Panc1 (cell line): ENCODE results near the gene MACROD1. TPM values are rescaled to one million over a fixed set of nuclear protein-coding genes. Genes with fewer than 3 reads are reported as not detected.

Experiments used
- ATAC-seq: fragments of 200-7000 bp; cut with Tn5 transposase; 2 replicates; pipeline ENCODE4 v1.9.1; 2020; ENCODE audit warnings: mild to moderate bottlenecking, moderate library complexity
- BruUV-seq: library from RNA; stranded (reverse); fragments of 400-500 nt; replicated peaks from 2 replicates; lab custom pipeline; 2021; lab: Mats Ljungman, UMichigan
- CTCF ChIA-PET: fragments of 300-600 bp; sonication (Branson Sonifier 250); formaldehyde crosslinking; loops from one replicate; lab custom pipeline; 2022; ENCODE audit warnings: antibody characterized with exemption; lab: Charles Lee
- POLR2A ChIA-PET: fragments of 300-600 bp; sonication (Branson Sonifier 250); formaldehyde crosslinking; loops from one replicate; lab custom pipeline; 2022; ENCODE audit warnings: antibody characterized with exemption; lab: Charles Lee
- DNase-seq: peaks from one replicate; pipeline ENCODE4 v3.0.0-alpha.2; 2010; ENCODE audit warnings: low read depth, low spot score
- H3K27ac ChIP-seq: 2 replicates; pipeline ENCODE4 v1.5.1; 2011; ENCODE audit warnings: mild to moderate bottlenecking, low read length, inconsistent platforms
- H3K27me3 ChIP-seq: fragments of 200-500 bp; sonication (Bioruptor generic); 2 replicates; pipeline ENCODE4 v1.6.0; 2014; ENCODE audit warnings: low read length, inconsistent platforms; ENCODE audit not compliant: control insufficient read depth, insufficient read depth
- H3K36me3 ChIP-seq: fragments of 200-500 bp; sonication (Bioruptor generic); 2 replicates; pipeline ENCODE4 v1.5.1; 2014; ENCODE audit warnings: inconsistent platforms, mild to moderate bottlenecking, low read length, moderate library complexity; ENCODE audit not compliant: control insufficient read depth, insufficient read depth
- H3K4me1 ChIP-seq: 2 replicates; pipeline ENCODE4 v1.5.1; 2011; ENCODE audit warnings: inconsistent platforms, mild to moderate bottlenecking, low read length, moderate library complexity; ENCODE audit not compliant: control insufficient read depth, insufficient read depth
- H3K4me3 ChIP-seq, 2 experiments: 2 replicates each; pipeline ENCODE4 v1.5.1; 2011 to 2012; ENCODE audit warnings: low read depth in 2 of 2, low read length in 2 of 2, mild to moderate bottlenecking in 2 of 2, inconsistent platforms in 1 of 2, moderate library complexity in 1 of 2
- H3K9me3 ChIP-seq: fragments of 200-500 bp; sonication (Bioruptor generic); 2 replicates; pipeline ENCODE4 v1.5.1; 2014; ENCODE audit warnings: low read depth, mild to moderate bottlenecking, inconsistent platforms, low read length, moderate library complexity; ENCODE audit not compliant: control insufficient read depth, insufficient read depth
- CTCF ChIP-seq: fragments of 450-650 bp; IDR thresholded peaks from 2 replicates; pipeline ENCODE4 v1.5.1; 2017; ENCODE audit warnings: mild to moderate bottlenecking
- POLR2AphosphoS5 ChIP-seq: IDR thresholded peaks from 2 replicates; pipeline ENCODE4 v1.6.1; 2012; ENCODE audit warnings: mild to moderate bottlenecking, low read depth, low read length, moderate library complexity
- SIN3A ChIP-seq: IDR thresholded peaks from 2 replicates; pipeline ENCODE4 v1.6.1; 2012; ENCODE audit warnings: low read depth, mild to moderate bottlenecking, low read length, moderate library complexity, borderline replicate concordance; ENCODE audit not compliant: insufficient read depth
- TCF7L2 ChIP-seq: IDR thresholded peaks from 2 replicates; pipeline ENCODE4 v1.6.1; 2011; ENCODE audit warnings: mild to moderate bottlenecking, low read depth, low read length, inconsistent platforms
- in situ Hi-C: cut with HindIII; loops from 2 replicates; pipeline ENCODE4 v1.10.0; 2016; ENCODE audit warnings: low sequenced_read_pairs, low pct_unique_long_range_greater_than_20kb
- intact Hi-C: fragments of 100-400 bp; cut with micrococcal nuclease; formaldehyde crosslinking; loops from one replicate; pipeline ENCODE4 v1.10.0; 2022; ENCODE audit not compliant: unreplicated experiment
- total RNA-seq: library from RNA; stranded (reverse); gene quantifications from one replicate; pipeline ENCODE4 v1.2.1, GENCODE V29; 2021; ENCODE audit not compliant: unreplicated experiment
- TF ChIP-seq, protein P1 (sequence below), 2 experiments: IDR thresholded peaks; 2 replicates each; pipeline ENCODE4 v1.6.1; 2011 to 2012; ENCODE audit warnings: low read depth in 2 of 2, control low read depth in 1 of 2, low read length in 1 of 2, mild to moderate bottlenecking in 1 of 2, moderate library complexity in 1 of 2; ENCODE audit not compliant: insufficient read depth in 1 of 2

MACROD1 gene
- total RNA-seq, 1 experiment from 2014 or later, result 16.8 TPM

DNA sequence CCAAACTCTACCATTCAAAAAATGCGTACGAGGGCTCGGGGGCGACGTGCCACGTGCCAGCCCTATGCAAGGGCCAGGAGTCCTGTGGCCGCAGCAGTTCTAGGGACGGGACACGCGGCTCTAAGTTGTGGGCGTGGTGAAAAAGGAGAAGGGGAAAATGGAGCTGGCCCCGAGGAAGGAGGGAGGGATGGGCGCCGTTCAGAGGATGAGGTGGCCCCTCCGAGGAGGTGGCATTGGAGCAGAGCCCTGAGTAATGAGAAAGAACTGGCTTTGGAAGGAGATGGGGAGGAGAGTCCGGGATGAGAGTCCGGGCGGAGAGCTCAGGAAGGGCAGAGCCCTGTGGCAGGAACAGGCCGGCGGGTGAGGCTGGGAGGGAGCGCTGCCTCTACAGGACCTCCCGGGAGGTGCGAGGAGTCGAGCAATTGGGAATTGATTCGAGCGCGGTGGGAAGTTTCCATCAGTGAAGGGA, 158.7 kb downstream of the MACROD1 start:
- in situ Hi-C loops (loop anchor here (10.0 kb wide), 1 partner anchor 68 kb away; no protein-coding TSS in a partner anchor), intact Hi-C loops (no loop called here)
- Histone ChIP-seq H3K4me3 (peak overlapping the region; percentile 19 to 46), H3K36me3 (no peaks in the 10 kb centered on the region), H3K27me3 (no peaks in the 10 kb centered on the region), H3K27ac (peak overlapping the region; percentile 44; the same call in 1 of the 2 replicates), H3K4me1 (peaks cover 49% of the 10 kb centered on the region), H3K9me3 (no peaks in the 10 kb centered on the region)
- ChIA-PET CTCF (no interaction called here), POLR2A (interaction anchor here (0.6 to 0.8 kb wide), 3 partner anchors 9 to 28 kb away, joined by 3 read pairs; partner anchors contain the start of gene OTUB1)
- no TSS peak for BruUV-seq
- 0 out of 2 replicates have a peak, but pooled peaks have one; percentile 10 for TF ChIP-seq POLR2AphosphoS5
- no peak for TF ChIP-seq SIN3A
- DNase-seq (no peak), ATAC-seq (peak; percentile 56)

DNA sequence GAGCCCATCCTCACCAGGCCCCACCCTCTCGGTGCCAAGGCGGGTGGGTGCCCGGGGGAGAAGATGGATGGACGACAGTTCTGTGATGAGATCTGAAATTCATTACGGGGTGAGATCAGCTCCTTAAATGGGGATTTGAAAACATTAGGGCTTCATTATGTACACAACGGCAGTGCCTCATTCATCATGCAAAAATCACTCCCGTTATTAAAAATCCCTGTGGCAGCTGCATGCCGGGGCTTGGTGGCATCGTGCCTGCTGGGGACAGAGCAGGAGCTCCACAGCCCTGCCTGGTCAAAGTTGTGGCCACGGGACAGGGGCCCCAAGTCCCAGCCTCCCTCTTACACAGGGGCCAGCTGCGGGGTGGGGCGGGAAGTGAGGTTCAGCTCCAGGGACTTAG, 159.5 kb downstream of the MACROD1 start:
- in situ Hi-C loops (loop anchor here (10.0 kb wide), 1 partner anchor 68 kb away; no protein-coding TSS in a partner anchor), intact Hi-C loops (no loop called here)
- ChIA-PET CTCF (no interaction called here), POLR2A (interaction anchor here (0.5 kb wide), 1 partner anchor 163 kb away, joined by 3 read pairs; no protein-coding TSS in a partner anchor)
- Histone ChIP-seq H3K27ac (peak overlapping the region; percentile 44), H3K36me3 (no peaks in the 10 kb centered on the region), H3K9me3 (no peaks in the 10 kb centered on the region), H3K27me3 (no peaks in the 10 kb centered on the region), H3K4me3 (no peak overlapping the region), H3K4me1 (peaks cover 57% of the 10 kb centered on the region)
- ATAC-seq (no peak), DNase-seq (no peak)
- no peak for TF ChIP-seq POLR2AphosphoS5
- no peak for TF ChIP-seq TCF7L2
- TF ChIP-seq, protein P1, sequence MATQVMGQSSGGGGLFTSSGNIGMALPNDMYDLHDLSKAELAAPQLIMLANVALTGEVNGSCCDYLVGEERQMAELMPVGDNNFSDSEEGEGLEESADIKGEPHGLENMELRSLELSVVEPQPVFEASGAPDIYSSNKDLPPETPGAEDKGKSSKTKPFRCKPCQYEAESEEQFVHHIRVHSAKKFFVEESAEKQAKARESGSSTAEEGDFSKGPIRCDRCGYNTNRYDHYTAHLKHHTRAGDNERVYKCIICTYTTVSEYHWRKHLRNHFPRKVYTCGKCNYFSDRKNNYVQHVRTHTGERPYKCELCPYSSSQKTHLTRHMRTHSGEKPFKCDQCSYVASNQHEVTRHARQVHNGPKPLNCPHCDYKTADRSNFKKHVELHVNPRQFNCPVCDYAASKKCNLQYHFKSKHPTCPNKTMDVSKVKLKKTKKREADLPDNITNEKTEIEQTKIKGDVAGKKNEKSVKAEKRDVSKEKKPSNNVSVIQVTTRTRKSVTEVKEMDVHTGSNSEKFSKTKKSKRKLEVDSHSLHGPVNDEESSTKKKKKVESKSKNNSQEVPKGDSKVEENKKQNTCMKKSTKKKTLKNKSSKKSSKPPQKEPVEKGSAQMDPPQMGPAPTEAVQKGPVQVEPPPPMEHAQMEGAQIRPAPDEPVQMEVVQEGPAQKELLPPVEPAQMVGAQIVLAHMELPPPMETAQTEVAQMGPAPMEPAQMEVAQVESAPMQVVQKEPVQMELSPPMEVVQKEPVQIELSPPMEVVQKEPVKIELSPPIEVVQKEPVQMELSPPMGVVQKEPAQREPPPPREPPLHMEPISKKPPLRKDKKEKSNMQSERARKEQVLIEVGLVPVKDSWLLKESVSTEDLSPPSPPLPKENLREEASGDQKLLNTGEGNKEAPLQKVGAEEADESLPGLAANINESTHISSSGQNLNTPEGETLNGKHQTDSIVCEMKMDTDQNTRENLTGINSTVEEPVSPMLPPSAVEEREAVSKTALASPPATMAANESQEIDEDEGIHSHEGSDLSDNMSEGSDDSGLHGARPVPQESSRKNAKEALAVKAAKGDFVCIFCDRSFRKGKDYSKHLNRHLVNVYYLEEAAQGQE (IDR thresholded peaks at IDR 0.05; ENCODE audit: insufficient read depth in 1 of 2, low read depth in 2 of 2, low read length in 1 of 2), result no peak
- no peak for TF ChIP-seq SIN3A
- TF ChIP-seq CTCF, result no peak
- BruUV-seq, result no TSS peak

- in situ Hi-C loops, result loop anchor here (10.0 kb wide), 1 partner anchor 69 kb away; no protein-coding TSS in a partner anchor
- H3K4me3 ChIP-seq, result no peak overlapping the region
- H3K4me1 ChIP-seq, result peaks cover 64% of the 10 kb centered on the region
- H3K27ac ChIP-seq, result no peak overlapping the region
- TF ChIP-seq POLR2AphosphoS5 (no peak), SIN3A (no peak), TCF7L2 (no peak), CTCF (no peak)
- TF ChIP-seq, protein P1 (IDR thresholded peaks at IDR 0.05; ENCODE audit: insufficient read depth in 1 of 2, low read depth in 2 of 2, low read length in 1 of 2), result no peak
- intact Hi-C loops, result no loop called here
- no peaks in the 10 kb centered on the region for H3K9me3 ChIP-seq
- no peaks in the 10 kb centered on the region for H3K36me3 ChIP-seq
- ChIA-PET CTCF (no interaction called here), POLR2A (no interaction called here)
- BruUV-seq, result no TSS peak
- DNase-seq, result no peak
- no peaks in the 10 kb centered on the region for H3K27me3 ChIP-seq
- ATAC-seq, result no peak
Measured at GRCh38 chr11:64005691-64006090, 160.2 kb downstream of the MACROD1 start.
